GM12864 (cell line): ENCODE measurements around the gene ASH1L.
A peak's percentile ranks its signal among the peaks of the same experiment; 100 is the strongest.
"Not testable (repeated sequence)": the region's sequence is repeated elsewhere in the genome, so short reads cannot be mapped to it uniquely, and the experiment has no call there.

Experiments
- DNase-seq: peaks from one replicate; pipeline ENCODE4 v3.0.0-alpha.2; 2011; ENCODE audit warnings: low read depth
- H3K4me3 ChIP-seq: 2 replicates; pipeline ENCODE4 v1.5.1; 2011; ENCODE audit warnings: mild to moderate bottlenecking, low read depth, low read length, control low read depth
- TF ChIP-seq, protein P1 (sequence below): IDR thresholded peaks from 2 replicates; pipeline ENCODE4 v1.5.1; 2011; ENCODE audit warnings: low read depth, mild to moderate bottlenecking, moderate library complexity, low read length, control low read depth, inconsistent platforms; ENCODE audit errors: missing control alignments

ASH1L gene

DNA sequence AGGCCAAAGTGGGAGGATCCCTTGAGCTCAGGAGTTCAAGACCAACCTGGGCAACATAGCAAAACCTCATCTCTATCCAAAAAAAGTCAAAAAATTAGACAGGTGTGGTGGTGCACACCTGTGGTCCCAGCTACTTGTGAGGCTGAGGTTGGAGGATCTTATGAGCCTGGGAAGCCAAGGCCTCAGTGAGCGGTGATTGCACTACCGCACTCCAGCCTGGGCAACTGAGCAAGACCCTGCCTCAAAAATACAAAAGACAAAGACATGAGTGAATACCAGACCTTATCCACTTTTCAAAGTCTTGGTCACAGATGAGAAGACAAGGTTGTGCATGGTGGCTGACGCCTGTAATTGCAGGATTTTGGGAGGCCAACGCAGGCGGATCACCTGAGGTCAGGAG lies 34.3 kb upstream of the ASH1L start:
- no peak for DNase-seq
- TF ChIP-seq, protein P1, sequence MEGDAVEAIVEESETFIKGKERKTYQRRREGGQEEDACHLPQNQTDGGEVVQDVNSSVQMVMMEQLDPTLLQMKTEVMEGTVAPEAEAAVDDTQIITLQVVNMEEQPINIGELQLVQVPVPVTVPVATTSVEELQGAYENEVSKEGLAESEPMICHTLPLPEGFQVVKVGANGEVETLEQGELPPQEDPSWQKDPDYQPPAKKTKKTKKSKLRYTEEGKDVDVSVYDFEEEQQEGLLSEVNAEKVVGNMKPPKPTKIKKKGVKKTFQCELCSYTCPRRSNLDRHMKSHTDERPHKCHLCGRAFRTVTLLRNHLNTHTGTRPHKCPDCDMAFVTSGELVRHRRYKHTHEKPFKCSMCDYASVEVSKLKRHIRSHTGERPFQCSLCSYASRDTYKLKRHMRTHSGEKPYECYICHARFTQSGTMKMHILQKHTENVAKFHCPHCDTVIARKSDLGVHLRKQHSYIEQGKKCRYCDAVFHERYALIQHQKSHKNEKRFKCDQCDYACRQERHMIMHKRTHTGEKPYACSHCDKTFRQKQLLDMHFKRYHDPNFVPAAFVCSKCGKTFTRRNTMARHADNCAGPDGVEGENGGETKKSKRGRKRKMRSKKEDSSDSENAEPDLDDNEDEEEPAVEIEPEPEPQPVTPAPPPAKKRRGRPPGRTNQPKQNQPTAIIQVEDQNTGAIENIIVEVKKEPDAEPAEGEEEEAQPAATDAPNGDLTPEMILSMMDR = no peak
- H3K4me3 ChIP-seq = no peak overlapping the region

DNA sequence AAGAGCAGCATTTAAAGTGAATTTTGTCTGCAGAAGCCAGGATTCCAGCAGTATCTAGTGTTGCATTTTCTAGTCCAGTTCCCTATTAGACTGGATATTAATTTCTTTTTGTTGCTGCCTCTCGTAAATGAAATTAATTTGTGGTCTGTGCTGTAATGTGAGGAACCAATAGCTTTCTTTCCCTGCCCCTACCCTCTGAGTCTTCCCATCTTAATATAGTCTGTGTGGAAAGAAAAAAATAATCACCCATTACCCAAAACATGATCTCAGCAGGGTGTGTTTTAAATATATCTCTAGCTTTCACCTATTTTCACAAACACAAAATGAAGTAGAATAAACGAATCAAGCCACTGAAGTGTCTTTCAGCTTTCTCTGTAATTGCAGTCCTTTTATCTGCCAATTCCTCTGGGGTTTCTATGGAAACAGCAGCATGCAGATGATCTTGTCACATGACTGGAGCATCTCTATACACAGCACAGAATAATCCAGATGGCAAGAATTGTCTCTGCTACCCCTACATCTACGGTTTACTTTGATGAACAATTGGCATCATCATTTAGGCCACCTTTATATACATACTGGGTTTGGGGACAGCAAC lies 33.4 kb upstream of the ASH1L start:
- not testable (repeated sequence) for H3K4me3 ChIP-seq, DNase-seq

DNA sequence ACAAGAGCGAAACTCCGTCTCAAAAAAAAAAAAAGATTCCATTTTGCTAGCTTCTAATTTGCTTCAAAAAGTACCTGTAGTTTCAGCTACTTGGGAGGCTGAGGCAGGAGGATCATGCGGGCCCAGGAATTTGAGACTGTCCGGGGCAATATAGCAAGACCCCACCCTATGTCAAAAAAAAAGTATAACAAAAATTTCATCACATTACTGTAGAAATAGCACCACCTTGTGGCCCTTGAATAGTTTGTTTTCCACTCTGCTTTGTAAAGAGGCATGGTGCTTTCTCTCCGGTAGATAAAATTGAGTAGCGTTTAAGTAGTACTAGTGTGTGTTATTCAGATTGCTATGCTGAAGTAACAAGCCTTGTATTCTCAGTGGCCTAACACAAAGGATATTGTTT lies 29.2 kb upstream of the ASH1L start:
- peak; percentile 29 for DNase-seq
- no peak overlapping the region for H3K4me3 ChIP-seq
- TF ChIP-seq, protein P1 = peak; percentile 44

DNA sequence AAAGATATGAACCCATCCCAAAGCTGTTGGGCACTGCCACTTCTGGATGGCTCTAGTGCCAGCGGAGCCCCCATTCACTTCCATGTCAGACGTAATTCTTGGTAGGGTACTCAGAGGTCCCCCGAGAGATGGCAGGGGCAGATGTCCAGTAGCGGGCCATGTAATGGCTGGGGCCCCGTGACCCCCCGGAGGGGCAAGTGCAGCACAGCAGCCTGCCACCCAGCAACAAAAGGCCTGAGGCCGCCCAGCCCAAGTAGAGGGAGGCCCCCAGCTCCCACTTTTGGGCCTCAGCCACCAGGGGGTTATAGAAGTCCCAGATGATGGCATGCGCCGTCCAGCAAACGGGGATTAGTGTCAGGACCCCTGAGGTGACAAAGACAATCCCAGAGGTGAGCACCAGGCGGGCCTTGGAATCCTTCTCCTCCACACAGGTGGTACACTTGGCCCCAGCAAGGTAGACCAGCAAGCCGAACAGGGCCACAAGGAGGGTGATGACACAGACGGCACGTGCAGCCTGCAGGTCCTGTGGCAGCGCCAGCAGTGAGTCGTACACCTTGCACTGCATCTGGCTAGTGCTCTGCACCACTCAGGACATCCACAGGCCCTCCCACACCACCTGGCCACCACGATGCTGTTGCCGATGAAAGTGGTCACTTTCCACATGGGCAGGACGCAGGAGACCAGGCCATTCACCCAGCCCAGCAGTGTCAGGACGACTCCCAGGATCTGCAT lies 28.1 kb upstream of the ASH1L start:
- DNase-seq, H3K4me3 ChIP-seq: not testable (repeated sequence)

DNA sequence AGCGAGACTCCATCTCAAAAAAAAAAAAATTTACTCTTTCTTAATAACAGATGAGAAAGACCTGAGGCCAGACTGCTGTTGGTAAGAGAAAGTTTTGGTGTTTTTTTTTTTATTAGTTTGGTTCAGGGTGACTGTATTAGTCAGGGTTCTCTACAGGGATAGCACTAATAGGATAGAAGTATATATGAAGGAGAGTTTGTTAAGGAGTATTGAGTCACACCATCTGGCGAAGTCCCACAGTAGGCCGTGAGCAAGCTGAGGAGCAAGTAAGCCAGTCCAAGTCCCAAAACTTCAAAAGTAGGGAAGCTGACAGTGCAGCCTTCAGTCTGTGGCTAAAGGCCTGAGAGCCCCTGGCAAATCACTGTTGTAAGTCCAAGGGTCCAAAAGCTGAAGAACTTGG lies 26.7 kb upstream of the ASH1L start:
- DNase-seq, H3K4me3 ChIP-seq: not testable (repeated sequence)

DNA sequence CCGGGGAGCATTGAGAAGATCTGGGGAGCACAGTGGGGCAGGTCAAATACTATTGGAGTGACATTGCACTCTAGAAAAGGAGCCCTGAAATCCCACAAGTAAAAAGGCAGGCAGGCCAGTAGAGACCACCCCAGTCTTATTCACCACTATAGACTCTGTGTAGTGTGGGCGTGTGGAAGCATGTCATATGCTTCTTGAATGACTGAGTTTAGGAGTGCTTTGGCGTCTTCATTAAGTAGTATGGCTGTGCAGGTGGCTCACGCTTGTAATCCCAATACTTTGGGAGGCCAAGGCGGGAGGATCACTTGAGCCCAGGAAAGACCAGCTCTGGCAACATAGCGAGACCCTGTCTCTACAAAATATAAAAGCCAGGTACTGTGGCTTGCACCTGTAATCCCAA lies 21.2 kb upstream of the ASH1L start:
- H3K4me3 ChIP-seq, DNase-seq: not testable (repeated sequence)

DNA sequence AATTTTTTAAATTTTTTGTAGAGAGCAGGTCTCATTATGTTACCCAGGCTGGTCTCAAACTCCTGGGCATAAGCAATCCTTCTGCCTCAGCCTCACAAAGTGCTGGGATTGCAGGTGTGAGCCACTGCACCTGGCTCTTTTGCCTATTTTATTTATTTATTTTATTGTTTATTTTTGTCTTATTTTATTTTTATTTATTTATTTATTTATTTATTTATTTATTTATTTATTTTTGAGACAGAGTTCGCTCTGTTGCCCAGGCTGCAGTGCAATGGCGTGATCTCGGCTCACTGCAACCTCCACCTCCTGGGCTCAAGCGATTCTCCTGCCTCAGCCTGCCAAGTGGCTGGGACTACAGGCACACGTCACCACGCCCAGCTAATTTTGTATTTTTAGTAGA lies 13.0 kb upstream of the ASH1L start:
- DNase-seq = not testable (repeated sequence)

DNA sequence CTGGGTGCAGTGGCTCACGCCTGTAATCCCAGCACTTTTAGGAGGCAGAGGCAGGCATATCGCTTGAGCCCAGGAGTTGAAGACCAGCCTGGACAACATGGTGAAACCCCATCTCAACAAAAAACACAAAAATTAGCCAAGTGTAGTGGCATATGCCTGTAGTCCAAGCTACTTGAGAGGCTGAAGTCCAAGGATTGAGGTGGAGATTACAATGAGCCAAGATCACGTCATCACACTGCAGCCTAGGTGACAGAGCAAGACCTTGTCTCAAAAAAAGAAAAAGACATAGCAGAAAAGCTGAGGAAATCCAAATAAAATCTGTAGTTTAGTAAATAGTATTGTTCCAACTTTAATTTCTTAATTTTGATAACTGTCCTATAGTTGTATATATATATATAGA lies 11.5 kb upstream of the ASH1L start:
- H3K4me3 ChIP-seq = no peak overlapping the region
- no peak for DNase-seq
- TF ChIP-seq, protein P1 = no peak

More for the DNA sequence above, 13.0 kb upstream of the ASH1L start:
- not testable (repeated sequence) for H3K4me3 ChIP-seq

DNA sequence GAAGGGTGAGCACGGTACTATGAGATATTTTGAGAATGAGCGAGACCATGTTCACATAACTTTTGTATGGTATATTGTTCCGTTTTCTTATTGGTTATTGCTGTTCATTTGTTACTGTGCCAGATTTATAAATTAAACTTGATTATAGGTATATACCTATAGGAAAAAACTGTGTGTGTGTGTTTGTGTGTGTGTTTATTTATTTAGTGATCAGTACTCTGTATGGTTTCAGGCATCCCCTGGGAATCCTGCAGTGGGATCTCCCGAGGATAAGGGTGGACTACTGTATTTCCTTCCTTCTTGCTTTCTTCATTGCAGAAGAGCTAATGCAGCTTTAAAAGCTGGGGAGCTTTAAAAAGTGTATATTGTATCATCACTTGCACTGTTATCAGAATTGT lies 8.0 kb upstream of the ASH1L start:
- TF ChIP-seq, protein P1 = no peak
- no peak overlapping the region for H3K4me3 ChIP-seq
- no peak for DNase-seq
